Neural cell (in vitro differentiated cells): Measurements from ENCODE around the gene DNAJC5.
"Not testable (repeated sequence)": the region's sequence is repeated elsewhere in the genome, so short reads cannot be mapped to it uniquely, and the experiment has no call there.

ENCODE experiments used
- CTCF ChIP-seq: fragments of 450-650 bp; IDR thresholded peaks from 2 replicates; pipeline ENCODE4 v1.5.1; 2014; ENCODE audit warnings: antibody characterized with exemption, mild to moderate bottlenecking, moderate library complexity; ENCODE audit not compliant: poor library complexity, severe bottlenecking
- EZH2 ChIP-seq: fragments of 200-600, 300-800 bp; shearing (Covaris generic), sonication (generic); IDR thresholded peaks from 2 replicates; pipeline ENCODE4 v1.6.1; 2014; ENCODE audit warnings: antibody characterized with exemption, low read length, borderline replicate concordance, mild to moderate bottlenecking; ENCODE audit not compliant: insufficient read depth, poor library complexity, severe bottlenecking
- MXI1 ChIP-seq: fragments of 450-650 bp; conservative IDR thresholded peaks from 2 replicates; pipeline ENCODE4 v1.6.1; 2014; ENCODE audit warnings: antibody characterized with exemption, mild to moderate bottlenecking; ENCODE audit not compliant: poor library complexity, severe bottlenecking
- POLR2AphosphoS5 ChIP-seq: IDR thresholded peaks from 2 replicates; pipeline ENCODE4 v1.6.1; 2012
- SMC3 ChIP-seq: fragments of 450-650 bp; conservative IDR thresholded peaks from 2 replicates; pipeline ENCODE4 v1.6.1; 2014; ENCODE audit warnings: antibody characterized with exemption, mild to moderate bottlenecking, moderate library complexity; ENCODE audit not compliant: poor library complexity
- TAF1 ChIP-seq: IDR thresholded peaks from 2 replicates; pipeline ENCODE4 v1.6.1; 2012; ENCODE audit warnings: low read depth

- not testable (repeated sequence) for TF ChIP-seq POLR2AphosphoS5, CTCF, MXI1, EZH2, SMC3, TAF1
Observed at GRCh38 chr20:63971960-63972311, 77.0 kb downstream of the DNAJC5 start.
